Fibroblast of skin of right biceps (primary cell): ENCODE results near the gene GPT2.
A peak's percentile ranks its signal among the peaks of the same experiment; 100 is the strongest.

Source experiments
- DNase-seq: peaks from one replicate; pipeline ENCODE4 v3.0.0-alpha.2; 2013

GPT2 gene

DNA sequence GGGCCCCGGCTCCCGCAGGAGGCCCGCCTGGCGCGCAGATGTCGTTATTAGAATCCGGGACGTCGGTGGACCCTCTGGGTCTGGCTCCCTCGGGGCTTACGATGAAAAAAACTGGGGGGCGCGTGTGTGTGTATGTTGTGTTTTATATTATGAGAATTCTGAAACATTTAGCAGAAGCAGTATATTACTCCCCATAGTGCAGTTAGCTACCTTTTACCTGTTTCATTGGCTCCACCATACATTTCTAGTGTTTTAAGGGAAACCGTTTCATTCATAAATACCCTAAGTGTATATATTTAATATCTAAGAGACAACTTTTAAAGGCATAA is 89.8 kb downstream of the GPT2 start:
- DNase-seq = no peak

DNA sequence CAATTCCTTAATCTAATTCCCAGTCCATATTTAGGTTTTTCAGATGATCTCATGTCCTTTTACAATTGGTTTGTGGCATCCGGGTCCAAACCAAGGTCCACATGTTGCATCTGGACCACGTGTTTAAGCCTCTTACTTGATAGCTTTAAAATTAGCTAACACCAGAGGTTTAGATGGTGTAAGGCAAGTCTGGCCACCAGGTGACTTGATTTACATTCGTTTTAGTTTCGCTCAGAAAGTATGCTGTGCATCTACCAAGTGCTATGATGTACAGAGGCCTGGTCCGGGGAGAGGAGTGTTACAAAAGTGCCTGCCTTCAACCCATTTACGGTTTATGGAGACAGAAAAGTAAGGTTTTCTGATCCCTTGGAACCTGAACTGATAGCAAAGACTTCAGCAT is 90.2 kb downstream of the GPT2 start:
- DNase-seq = peak; percentile 17

DNA sequence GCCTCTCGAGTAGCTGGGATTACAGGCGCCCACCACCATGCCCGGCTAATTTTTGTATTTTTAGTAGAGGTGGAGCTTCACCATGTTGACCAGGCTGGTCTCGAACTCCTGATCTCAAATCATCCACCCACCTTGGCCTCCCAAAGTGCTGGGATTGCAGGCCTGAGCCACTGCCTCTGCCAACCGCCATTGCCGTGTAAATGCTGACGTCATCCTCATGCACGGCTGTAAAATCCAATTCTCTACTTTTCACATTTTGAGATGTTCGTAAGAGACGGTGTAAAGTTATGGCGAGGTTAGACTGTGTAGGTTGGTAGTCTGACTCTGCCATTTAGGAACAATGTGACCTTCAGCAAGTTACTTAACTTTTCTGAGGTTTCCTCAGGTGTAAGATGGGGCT is 91.0 kb downstream of the GPT2 start:
- no peak for DNase-seq

DNA sequence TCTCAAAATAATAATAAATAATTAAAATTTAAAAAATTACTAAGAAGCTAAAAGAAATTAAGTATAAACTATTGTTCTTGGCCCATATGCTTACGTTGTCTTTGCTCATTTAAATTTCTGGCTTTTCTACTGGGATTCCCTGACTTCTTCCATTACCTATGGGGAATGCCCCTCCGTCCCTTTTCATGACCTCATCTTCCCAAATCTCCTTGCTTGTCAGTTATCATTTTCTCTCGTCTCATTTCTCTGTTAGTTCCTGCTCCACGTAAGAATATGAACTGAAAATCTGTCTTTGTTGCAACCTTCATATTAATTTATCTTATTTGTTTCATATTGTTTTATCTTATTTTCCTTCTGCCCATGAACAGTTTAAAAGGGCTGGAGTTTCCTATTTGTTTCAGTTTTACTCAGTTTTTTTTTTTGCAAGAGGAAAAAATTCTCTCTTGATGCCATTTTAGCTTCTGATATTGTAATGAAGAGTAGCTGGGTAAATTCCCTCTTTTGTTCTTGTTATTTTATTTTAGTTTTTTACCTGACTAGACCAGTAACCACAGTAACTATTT is 91.8 kb downstream of the GPT2 start:
- DNase-seq = no peak

DNA sequence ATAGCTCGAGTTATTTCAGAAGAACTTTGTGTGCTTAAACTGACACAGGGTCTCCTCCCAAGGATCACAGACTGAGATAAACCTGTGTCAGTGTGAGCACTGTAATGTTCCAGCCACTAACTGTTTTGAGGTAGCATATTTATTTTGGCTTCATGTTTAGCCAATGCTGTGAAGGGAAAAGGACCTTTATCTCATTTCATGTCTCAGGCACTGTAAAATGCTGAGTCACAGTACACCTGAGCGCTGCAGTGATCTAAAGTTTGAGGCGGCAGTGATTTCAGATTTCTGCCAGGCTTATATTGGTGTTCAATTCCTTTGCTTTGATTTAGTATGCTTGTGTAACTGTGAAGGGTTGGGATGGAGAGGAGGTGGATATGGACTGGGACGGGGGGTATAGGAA is 92.4 kb downstream of the GPT2 start:
- no peak for DNase-seq
